Activated CD8-positive, alpha-beta T cell treated with anti-CD3 and anti-CD28 coated beads for 36 hours (primary cell): ENCODE results near the gene PDIA3. TPM values are rescaled to one million over a fixed set of nuclear protein-coding genes. Genes with fewer than 3 reads are reported as not detected.
"Not testable (repeated sequence)": the region's sequence is repeated elsewhere in the genome, so short reads cannot be mapped to it uniquely, and the experiment has no call there.

Source experiments
- ATAC-seq: fragments of 200-7000 bp; cut with Tn5 transposase; one replicate; pipeline ENCODE4 v1.10.0; 2021; ENCODE audit warnings: mild to moderate bottlenecking, moderate library complexity
- CTCF ChIA-PET: fragments of 350-600 bp; sonication (Branson Sonifier 250); formaldehyde crosslinking; loops from one replicate; lab custom pipeline; 2021; ENCODE audit warnings: antibody characterized with exemption; lab: Charles Lee
- POLR2A ChIA-PET: fragments of 350-600 bp; sonication (Branson Sonifier 250); formaldehyde crosslinking; loops from one replicate; lab custom pipeline; 2021; ENCODE audit warnings: antibody characterized with exemption; lab: Charles Lee
- DNase-seq: peaks from one replicate; pipeline ENCODE4 v3.0.0-alpha.2; 2020
- H3K27ac Mint-ChIP-seq: one replicate; pipeline ENCODE4 v1.8.0; 2021; ENCODE audit warnings: mild to moderate bottlenecking, mixed read lengths
- H3K27me3 Mint-ChIP-seq: one replicate; pipeline ENCODE4 v1.8.0; 2021; ENCODE audit warnings: mixed read lengths
- H3K36me3 Mint-ChIP-seq: one replicate; pipeline ENCODE4 v1.8.0; 2021; ENCODE audit warnings: low read depth, mixed read lengths
- H3K4me1 Mint-ChIP-seq: one replicate; pipeline ENCODE4 v1.8.0; 2021; ENCODE audit warnings: low read depth, mixed read lengths
- H3K4me3 Mint-ChIP-seq: one replicate; pipeline ENCODE4 v1.8.0; 2021; ENCODE audit warnings: mild to moderate bottlenecking, moderate library complexity, mixed read lengths
- H3K9me3 Mint-ChIP-seq: one replicate; pipeline ENCODE4 v1.8.0; 2021; ENCODE audit warnings: mixed read lengths
- intact Hi-C: fragments of 100-400 bp; cut with micrococcal nuclease; formaldehyde crosslinking; loops from one replicate; pipeline ENCODE4 v1.10.0; 2022
- total RNA-seq, 2 experiments: library from RNA; stranded (reverse); gene quantifications; one replicate each; pipeline ENCODE4 v1.2.3, GENCODE V29; 2021
- TF ChIP-seq, protein P1 (sequence below): fragments of 200-600 bp; IDR thresholded peaks from one replicate; pipeline ENCODE4 v1.8.0; 2022; ENCODE audit warnings: antibody characterized with exemption, mild to moderate bottlenecking

The PDIA3 gene
- total RNA-seq, 2 experiments from 2014 or later: 213 to 241 TPM

- H3K36me3 Mint-ChIP-seq: peaks cover 66% of the 10 kb centered on the region
- intact Hi-C loops: no loop called here
- CTCF ChIA-PET: interaction anchor here (1.3 to 2.4 kb wide), 2 partner anchors 22 to 30 kb away, joined by 4 to 15 read pairs; partner anchors contain the start of gene ELL3
- no peaks in the 10 kb centered on the region for H3K27me3 Mint-ChIP-seq
- no peak for ATAC-seq
- TF ChIP-seq, protein P1, sequence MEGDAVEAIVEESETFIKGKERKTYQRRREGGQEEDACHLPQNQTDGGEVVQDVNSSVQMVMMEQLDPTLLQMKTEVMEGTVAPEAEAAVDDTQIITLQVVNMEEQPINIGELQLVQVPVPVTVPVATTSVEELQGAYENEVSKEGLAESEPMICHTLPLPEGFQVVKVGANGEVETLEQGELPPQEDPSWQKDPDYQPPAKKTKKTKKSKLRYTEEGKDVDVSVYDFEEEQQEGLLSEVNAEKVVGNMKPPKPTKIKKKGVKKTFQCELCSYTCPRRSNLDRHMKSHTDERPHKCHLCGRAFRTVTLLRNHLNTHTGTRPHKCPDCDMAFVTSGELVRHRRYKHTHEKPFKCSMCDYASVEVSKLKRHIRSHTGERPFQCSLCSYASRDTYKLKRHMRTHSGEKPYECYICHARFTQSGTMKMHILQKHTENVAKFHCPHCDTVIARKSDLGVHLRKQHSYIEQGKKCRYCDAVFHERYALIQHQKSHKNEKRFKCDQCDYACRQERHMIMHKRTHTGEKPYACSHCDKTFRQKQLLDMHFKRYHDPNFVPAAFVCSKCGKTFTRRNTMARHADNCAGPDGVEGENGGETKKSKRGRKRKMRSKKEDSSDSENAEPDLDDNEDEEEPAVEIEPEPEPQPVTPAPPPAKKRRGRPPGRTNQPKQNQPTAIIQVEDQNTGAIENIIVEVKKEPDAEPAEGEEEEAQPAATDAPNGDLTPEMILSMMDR: no peak
- H3K4me1 Mint-ChIP-seq: peaks cover 49% of the 10 kb centered on the region
- DNase-seq: no peak
- POLR2A ChIA-PET: interaction anchor here (1.0 to 4.6 kb wide), 11 partner anchors 8 to 53 kb away, joined by 3 to 37 read pairs (median 6); partner anchors contain the start of genes ELL3, MFAP1, SERF2 and WDR76
- H3K27ac Mint-ChIP-seq: peak within 1 kb of the TSS; percentile 99
- peak within 1 kb of the TSS; percentile 93 for H3K4me3 Mint-ChIP-seq
- H3K9me3 Mint-ChIP-seq: peaks cover 3% of the 10 kb centered on the region
Observed at GRCh38 chr15:43799945-43800285, 53.7 kb downstream of the PDIA3 start, which contains the start of gene SERINC4. TSS of gene SERINC4 (minus strand) at chr15:43800220. CDS start at chr15:43799986, 234 bp downstream.

- POLR2A ChIA-PET: interaction anchor here (1.0 to 4.6 kb wide), 13 partner anchors 8 to 54 kb away, joined by 3 to 37 read pairs (median 4); partner anchors contain the start of genes ELL3, MFAP1, SERF2 and WDR76
- Mint-ChIP-seq H3K27me3 (no peaks in the 10 kb centered on the region), H3K36me3 (peaks cover 65% of the 10 kb centered on the region), H3K4me3 (peak within 1 kb of the TSS; percentile 93), H3K4me1 (peaks cover 43% of the 10 kb centered on the region), H3K9me3 (peaks cover 3% of the 10 kb centered on the region), H3K27ac (peak within 1 kb of the TSS; percentile 99)
- CTCF ChIA-PET: interaction anchor here (1.3 to 2.4 kb wide), 2 partner anchors 23 to 30 kb away, joined by 4 to 15 read pairs; partner anchors contain the start of gene ELL3
- intact Hi-C loops: no loop called here
- DNase-seq (peak; percentile 95), ATAC-seq (peak; percentile 98)
- TF ChIP-seq, protein P1: no peak
Observed at GRCh38 chr15:43800286-43801141, 54.3 kb downstream of the PDIA3 start, which contains the start of gene HYPK. TSS of gene HYPK (plus strand) at chr15:43800599. CDS start at chr15:43800623, 24 bp downstream.

- Mint-ChIP-seq H3K4me1 (peaks cover 32% of the 10 kb centered on the region), H3K36me3 (peaks cover 70% of the 10 kb centered on the region)
- H3K9me3 Mint-ChIP-seq, H3K27ac Mint-ChIP-seq, CTCF ChIA-PET, intact Hi-C loops, H3K27me3 Mint-ChIP-seq, DNase-seq, H3K4me3 Mint-ChIP-seq, ATAC-seq: not testable (repeated sequence)
- POLR2A ChIA-PET: interaction anchor here (1.2 to 4.6 kb wide), 5 partner anchors 8 to 23 kb away, joined by 3 to 37 read pairs (median 9); partner anchors contain the start of genes MFAP1, SERF2 and WDR76
Observed at GRCh38 chr15:43802676-43803075, 56.4 kb downstream of the PDIA3 start.

GRCh38 chr15:43808435-43808950, 62.3 kb downstream of the PDIA3 start:
- DNase-seq (no peak), ATAC-seq (no peak)
- Mint-ChIP-seq H3K27ac (no peak overlapping the region), H3K9me3 (no peaks in the 10 kb centered on the region), H3K36me3 (peaks cover 69% of the 10 kb centered on the region), H3K4me1 (peaks cover 10% of the 10 kb centered on the region), H3K4me3 (no peak overlapping the region), H3K27me3 (no peaks in the 10 kb centered on the region)
- intact Hi-C loops: no loop called here
- CTCF ChIA-PET: interaction anchor here (0.9 kb wide), 1 partner anchor 38 kb away, joined by 3 read pairs; no protein-coding TSS in a partner anchor
- TF ChIP-seq, protein P1: no peak
- POLR2A ChIA-PET: interaction anchor here (1.8 to 2.2 kb wide), 2 partner anchors 16 to 19 kb away, joined by 6 to 9 read pairs; partner anchors contain the start of gene MFAP1
